DLD1 (cell line): ENCODE measurements around the gene SKA3.
"Not testable (repeated sequence)": the region's sequence is repeated elsewhere in the genome, so short reads cannot be mapped to it uniquely, and the experiment has no call there.

Experiments
- in situ Hi-C: cut with HindIII; loops from 2 replicates; pipeline ENCODE4 v1.10.0; 2017; ENCODE audit warnings: low sequenced_read_pairs

The SKA3 gene

GRCh38 chr13:21176215-21176981 lies at the start of gene SKA3, which contains the start of gene MRPL57:
SKA3 (minus strand) TSS chr13:21176552; CDS start chr13:21176477, 75 bp downstream.
MRPL57 (plus strand) TSS chr13:21176658; CDS start chr13:21176917, 259 bp downstream.
- in situ Hi-C loops: no loop called here

DNA sequence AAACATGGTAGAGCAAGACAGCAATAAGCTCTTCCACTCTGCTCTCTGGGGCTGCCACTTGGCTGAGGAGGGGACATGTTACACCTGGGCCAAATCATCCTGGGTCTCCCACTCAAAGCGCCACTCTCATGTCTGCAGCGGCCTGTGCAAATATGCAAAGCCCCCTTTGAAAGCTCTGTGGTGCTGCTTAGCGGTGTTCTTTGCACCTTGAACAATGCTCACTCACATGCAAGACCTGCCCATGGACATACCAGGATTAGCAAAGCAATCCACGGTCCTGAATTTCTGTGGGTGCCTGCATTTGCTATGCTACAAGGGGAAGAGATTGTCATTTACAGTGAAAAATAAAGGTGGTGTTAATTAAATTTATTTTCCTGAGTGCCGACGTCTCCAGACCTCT lies 48.7 kb upstream of the SKA3 start:
- in situ Hi-C loops: no loop called here

GRCh38 chr13:21221268-21221667 lies 44.9 kb upstream of the SKA3 start:
- in situ Hi-C loops: no loop called here

DNA sequence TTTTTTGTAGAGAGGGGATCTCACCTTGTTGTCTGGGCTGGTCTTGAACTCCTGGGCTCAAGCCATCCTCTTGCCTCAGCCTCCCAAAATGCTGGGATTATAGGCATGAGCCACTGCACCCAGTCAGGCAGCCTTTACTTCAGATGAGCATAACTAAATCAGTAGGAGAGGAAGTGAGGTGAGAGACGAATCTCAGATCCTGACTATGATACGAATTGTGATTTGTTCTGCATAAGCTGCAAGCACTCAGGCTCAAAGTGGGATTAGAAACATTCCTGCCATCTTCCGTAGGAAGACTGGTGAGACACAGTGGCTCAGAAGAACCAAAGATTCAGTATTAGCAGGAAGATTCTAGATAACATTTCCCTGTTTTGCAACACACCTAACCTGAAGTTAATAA lies 43.4 kb upstream of the SKA3 start:
- in situ Hi-C loops: not testable (repeated sequence)

DNA sequence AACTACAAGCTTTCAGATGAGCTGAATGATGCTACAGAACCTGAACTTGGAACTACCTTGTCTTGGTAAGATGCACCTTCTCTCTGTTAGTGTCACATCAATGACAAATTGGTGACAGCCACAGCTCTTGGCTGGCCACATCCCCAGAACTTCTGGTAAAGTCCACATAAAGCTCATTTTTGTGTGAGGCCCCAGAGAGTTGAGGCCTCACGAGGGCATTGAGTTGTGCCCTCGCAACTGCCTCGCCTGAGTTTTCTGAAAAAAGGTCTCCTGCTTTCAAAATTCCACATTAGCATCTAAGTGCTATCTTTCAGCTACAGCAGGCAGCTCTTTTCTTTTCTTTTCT lies 42.7 kb upstream of the SKA3 start:
- in situ Hi-C loops: no loop called here

DNA sequence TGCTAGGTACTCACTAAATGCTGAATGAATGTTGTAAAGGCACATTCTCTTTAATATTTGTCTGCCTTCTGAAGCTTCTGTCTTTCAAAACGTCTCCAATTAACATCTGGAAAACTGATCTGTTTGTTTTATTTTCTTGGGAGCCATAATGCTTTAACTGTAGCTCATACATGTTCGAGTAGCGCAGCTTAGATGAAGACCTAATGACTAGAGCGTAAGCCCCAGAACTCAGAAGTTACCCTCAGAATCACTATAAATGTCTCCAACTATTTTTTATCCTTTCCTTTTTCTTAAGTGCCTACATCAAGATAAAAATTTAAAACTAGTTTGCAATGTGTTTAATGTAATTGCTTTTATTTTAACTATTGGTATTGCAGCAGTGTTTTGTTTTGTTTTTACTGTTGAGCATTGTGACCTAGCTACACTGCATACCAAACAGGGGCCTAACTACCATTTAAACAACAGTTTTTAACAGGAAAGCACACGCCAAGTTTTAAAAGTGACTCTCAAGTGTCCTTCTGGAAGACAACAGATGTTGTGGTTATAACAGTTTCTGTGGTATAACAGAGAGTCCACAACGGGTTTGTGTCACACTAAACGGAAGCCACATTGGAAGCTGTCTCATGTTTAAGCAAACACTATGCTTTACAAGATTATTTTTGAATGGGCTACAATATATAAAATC lies 42.1 kb upstream of the SKA3 start:
- in situ Hi-C loops: no loop called here

DNA sequence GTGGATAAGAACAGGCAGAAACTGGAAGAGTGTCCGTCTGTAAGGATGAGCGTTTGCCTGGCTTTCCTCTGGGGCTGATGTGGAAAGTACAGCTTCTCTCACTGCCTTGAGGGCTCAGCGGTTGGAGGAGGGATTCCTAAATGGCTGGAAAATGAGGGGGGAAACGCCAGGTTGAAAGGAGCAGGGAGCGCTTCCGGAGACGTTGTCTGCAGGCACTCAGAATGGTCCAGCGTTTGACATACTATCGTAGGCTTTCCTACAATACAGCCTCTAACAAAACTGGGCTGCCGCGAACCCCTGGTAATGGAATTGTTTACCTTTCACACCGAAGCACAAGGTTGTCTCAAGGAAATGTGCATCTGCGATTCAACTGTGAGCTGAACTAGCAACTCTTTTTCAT lies 40.0 kb upstream of the SKA3 start:
- in situ Hi-C loops: no loop called here

GRCh38 chr13:21215419-21215818 lies 39.1 kb upstream of the SKA3 start:
- in situ Hi-C loops: not testable (repeated sequence)

DNA sequence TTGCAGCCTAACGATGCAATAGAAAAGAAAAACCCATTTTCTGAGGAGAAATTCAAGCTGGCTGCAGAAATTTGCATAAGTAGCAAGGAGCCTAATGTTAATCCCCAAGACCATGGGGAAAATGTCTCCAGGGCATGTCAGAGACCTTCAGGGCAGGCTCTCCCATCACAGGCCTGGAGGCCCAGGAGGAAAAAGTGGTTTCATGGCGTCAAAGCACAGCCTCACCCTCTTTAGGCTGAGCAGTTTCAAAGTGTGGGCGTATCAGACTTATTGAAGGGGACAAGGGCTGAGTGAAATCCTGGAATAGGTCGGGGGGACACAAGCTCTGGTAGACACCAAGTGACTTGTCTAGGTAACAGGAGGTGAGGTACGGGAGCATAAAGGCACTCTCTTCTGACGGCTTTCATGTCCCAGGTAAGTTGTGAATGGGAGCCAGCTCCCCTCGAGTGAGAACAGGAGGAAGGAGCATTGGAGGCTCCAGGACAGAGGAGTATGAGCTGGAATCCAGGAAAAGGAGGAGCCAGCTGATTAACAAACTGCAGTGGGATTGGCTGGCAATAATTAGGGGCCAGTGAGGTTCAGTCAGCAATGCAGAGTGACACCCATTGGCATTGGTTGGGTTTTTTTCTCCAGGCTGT lies 35.9 kb upstream of the SKA3 start:
- in situ Hi-C loops: no loop called here

DNA sequence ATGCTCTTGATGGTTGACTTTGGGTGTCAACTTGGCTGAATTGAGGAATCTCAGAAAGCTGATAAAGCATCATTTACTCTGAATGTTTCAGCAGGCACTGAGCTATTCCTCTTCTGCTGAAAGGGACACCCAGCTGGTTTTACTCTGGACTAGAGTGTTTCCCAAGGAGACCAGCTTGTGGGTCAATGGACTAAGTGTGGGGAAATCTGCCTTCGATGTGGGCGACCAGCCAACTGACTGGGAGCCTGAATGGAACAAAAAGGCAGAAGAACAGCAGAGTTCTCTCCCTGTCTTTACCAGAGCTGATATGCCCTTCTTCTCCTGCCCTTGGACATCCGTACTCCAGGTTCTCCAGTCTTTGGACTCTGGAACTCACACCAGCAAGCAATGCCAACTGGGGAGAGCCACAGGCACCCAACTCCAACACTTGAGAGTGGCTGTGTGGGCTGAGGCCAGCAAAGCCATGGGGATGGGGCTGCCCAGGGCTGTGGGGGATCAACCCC lies 32.4 kb upstream of the SKA3 start:
- in situ Hi-C loops: no loop called here

DNA sequence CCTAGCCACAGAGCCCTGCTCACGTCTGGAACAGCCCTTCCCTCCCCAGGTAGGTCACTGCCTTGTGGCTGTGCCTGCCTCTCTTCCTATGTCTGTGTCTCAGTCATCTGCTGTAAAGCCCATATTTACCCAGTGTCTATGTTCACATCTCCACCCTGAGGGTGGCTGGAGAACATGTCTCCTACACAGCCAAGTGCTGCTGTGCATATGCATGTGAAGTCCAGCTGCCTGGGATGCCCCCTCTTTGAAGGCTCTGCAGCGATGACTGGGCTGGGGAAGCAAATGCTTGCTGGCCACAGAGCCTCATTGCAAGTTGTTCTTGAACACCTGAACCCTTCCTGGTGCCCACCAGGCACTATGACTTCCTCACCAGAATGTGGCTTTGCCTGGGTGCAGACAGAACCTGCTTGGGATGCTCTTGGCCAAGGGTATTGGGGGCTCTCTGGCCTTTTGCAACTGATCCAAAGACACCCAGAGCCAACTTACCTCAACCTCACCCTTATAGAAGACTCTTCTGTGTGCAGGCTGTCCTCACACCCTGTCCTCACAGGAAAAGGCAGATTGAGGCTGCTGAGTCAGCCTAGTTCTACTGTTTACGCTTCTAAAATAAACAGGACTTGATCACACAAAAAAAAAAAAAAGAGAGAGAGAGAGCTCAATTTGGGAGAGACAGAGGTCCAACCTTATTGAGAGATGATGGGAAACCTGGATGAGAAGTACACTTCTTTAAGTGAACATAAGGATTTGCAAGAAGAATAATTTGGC lies 26.6 kb upstream of the SKA3 start:
- in situ Hi-C loops: no loop called here

DNA sequence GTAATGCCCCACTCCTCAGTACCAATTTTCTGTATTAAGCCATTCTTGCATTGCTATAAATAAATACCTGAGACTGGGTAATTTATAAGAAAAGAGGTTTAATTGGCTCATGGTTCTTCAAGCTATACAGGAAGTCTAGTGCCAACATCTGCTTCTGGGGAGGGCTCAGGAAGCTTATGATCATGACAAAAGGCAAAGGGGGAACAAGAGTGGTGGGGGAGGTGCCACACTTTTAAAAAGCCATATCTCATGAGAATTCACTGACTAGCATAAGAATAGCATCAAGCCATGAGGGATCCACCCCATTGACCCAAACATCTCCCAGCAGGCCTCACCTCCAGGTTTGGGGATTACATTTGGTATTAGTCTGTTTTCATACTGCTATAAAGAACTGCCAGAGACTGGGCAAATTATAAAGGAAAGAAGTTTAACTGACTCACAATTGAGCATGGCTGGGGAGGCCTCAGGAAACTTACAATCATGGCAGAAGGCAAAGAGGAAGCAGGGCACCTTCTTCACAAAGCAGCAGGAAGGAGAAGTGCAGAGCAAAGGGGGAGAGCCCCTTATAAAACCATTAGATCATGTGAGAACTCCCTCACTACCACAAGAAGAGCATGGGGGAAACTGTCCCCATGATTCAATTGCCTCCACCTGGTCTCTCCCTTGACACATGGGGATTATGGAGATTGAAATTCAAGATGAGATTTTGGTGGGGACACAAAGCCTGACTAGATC lies 25.3 kb upstream of the SKA3 start:
- in situ Hi-C loops: not testable (repeated sequence)

DNA sequence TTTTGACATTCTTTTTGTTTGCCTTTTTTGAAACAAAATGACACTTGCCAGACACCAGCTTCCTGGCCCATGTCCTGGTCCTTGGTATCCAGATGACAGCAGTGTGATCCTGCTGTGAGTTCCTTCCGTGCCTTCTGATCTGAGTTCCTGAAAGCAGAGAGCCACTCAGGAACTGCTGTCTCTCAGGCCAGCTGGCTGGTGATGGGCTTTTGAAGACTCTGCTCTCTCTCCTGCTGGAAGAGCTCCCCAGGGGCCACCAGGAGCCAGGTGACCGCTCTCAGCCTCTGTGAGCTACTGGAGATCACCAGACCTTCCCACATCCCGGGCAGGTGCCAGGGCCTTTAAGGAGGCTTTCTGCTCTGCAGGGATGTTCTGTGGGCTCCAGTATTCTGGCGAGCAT lies 22.0 kb upstream of the SKA3 start:
- in situ Hi-C loops: not testable (repeated sequence)

GRCh38 chr13:21197606-21198225 lies 21.4 kb upstream of the SKA3 start:
- in situ Hi-C loops: not testable (repeated sequence)

GRCh38 chr13:21194756-21195155 lies 18.4 kb upstream of the SKA3 start:
- in situ Hi-C loops: not testable (repeated sequence)

- in situ Hi-C loops: not testable (repeated sequence)
These were observed 10.1 kb upstream of the SKA3 start for GRCh38 chr13:21186410-21186809.

DNA sequence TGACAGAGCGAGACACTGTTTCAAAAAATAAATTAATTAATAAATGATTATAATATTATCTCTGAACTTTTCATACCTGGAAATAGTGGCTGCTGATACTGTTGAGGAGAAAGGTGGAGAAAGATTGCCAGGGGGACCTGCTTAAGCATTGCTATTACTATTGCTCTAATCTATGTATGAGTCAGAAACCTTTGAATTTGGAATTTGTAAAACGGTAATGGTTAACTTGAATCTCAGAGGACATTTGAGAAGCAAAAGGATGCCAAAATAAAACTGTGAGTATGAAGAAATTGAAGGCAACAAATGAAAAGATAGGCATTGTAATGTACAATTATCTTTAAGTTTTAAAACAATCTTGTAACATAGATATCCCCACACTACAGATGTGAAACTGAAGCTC lies 5.3 kb upstream of the SKA3 start:
- in situ Hi-C loops: no loop called here

DNA sequence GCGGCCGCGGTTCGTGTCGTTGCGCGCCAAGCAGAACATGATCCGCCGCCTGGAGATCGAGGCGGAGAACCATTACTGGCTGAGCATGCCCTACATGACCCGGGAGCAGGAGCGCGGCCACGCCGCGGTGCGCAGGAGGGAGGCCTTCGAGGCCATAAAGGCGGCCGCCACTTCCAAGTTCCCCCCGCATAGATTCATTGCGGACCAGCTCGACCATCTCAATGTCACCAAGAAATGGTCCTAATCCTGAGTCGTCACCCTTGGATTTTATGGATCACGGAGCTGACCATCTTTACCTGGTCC lies 581 bp upstream of the SKA3 start:
- in situ Hi-C loops: no loop called here

DNA sequence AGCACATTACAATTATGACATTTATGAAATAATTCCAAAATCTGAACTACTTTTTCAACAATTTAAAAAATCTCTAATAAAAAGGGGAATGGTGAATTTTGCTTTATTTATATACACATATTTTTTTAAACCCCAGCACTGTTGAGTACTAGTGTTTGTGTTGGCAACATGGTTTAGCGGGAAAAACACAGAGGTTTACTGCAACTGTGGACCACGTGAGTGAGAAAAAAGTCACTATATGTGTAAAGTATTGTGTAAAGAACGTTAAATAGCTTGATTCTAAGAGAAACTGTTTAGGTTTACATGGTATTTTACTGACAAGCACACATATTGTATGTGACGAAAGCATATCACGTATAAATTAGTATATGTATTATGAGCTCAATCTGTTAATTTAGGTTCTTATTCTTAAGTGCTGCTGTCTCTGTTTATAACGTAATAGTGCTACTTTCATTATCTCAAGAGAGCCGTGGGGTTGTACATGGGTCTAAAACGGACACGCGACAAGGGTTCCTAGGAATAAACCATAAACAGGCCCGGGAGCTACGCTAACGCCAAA lies 617 bp downstream of the SKA3 start:
- in situ Hi-C loops: no loop called here

DNA sequence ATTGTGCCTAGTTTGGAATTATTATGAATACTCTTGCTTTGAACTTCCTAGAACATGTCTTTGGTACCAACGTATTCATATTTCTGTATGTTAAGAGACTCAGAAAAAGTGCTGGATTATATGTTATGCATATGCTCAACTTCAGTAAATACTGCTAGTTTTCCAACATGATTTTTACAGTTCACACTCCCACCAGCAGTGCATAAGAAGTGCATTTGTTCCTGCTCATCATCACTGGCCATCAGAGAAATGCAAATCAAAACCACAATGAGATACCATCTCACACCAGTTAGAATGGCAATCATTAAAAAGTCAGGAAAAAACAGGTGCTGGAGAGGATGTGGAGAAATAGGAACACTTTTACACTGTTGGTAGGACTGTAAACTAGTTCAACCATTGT lies 2.6 kb downstream of the SKA3 start:
- in situ Hi-C loops: not testable (repeated sequence)
